Kidney epithelial cell (primary cell): ENCODE results near the gene RASD2. TPM values are rescaled to one million over a fixed set of nuclear protein-coding genes. Genes with fewer than 3 reads are reported as not detected.

Experiments
- DNase-seq: peaks from one replicate; pipeline ENCODE4 v3.0.0-alpha.2; 2010; ENCODE audit warnings: low read depth
- H3K27me3 ChIP-seq: 2 replicates; pipeline ENCODE4 v1.6.0; 2011; ENCODE audit warnings: low read length; ENCODE audit not compliant: control insufficient read depth, insufficient read depth
- H3K36me3 ChIP-seq: 2 replicates; pipeline ENCODE4 v1.5.1; 2011; ENCODE audit warnings: low read length; ENCODE audit not compliant: control insufficient read depth, insufficient read depth
- H3K4me3 ChIP-seq: 2 replicates; pipeline ENCODE4 v1.5.1; 2011; ENCODE audit warnings: low read depth, mild to moderate bottlenecking, control low read depth, low read length
- CTCF ChIP-seq: IDR thresholded peaks from 2 replicates; pipeline ENCODE4 v1.5.1; 2011; ENCODE audit warnings: mild to moderate bottlenecking, moderate library complexity, low read length, control low read depth, inconsistent platforms; ENCODE audit not compliant: insufficient read depth, poor library complexity, severe bottlenecking
- total RNA-seq: library from RNA; depleted of rRNA; stranded (reverse); fragments of >200 nt; gene quantifications from 2 replicates; pipeline ENCODE4 v1.2.3, GENCODE V29; 2015

RASD2 gene
- total RNA-seq, 1 donor from 2014 or later, result 0.04 TPM

GRCh38 chr22:35592418-35592967 lies 51.9 kb downstream of the RASD2 start:
- DNase-seq, result no peak
- H3K4me3 ChIP-seq, result no peak overlapping the region
- no peak for TF ChIP-seq CTCF

DNA sequence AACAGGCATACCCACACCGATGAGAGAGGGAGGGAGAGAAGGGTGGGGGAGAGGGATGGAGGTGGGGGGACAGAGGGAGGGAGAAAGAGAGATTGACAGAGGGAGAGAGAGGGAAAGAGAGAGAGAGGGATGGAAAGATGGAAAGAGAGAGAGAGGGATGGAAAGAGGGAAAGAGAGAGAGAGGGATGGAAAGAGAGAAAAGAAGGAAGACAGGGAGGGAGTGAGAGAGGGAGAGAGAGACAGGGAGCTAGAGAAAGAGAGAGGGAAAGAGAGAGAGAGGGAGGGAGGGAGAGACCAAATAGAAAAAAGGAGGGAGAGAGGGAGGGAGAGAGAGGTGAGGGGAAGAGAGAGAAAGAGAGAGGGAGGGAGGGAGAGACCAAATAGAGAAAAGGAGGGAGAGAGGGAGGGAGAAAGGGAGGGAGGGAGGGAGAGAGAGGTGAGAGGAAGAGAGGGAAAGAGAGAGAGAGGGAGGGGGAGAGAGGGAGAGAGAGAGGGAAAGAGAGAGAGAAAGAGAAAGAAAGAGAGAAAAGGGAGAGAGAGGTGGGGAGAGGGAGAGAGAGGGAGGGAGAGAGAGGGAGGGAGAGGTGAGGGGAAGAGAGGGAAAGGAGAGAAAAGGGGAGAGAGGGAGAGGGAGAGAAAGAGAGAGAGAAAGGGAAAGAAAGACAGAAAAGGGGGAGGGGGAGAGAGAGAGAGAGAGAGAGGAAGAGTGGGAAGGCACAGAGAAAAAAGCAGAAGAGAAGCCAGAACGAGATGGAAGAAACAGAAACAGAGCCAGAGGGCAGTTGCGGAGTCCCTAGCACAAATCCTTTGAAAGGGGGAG lies 52.6 kb downstream of the RASD2 start:
- DNase-seq, result no peak
- TF ChIP-seq CTCF, result no peak
- peaks cover 2% of the 10 kb centered on the region for H3K27me3 ChIP-seq
- no peak overlapping the region for H3K4me3 ChIP-seq
- no peaks in the 10 kb centered on the region for H3K36me3 ChIP-seq

More at GRCh38 chr22:35592418-35592967, 51.9 kb downstream of the RASD2 start:
- Histone ChIP-seq H3K27me3 (peaks cover 2% of the 10 kb centered on the region), H3K36me3 (no peaks in the 10 kb centered on the region)

DNA sequence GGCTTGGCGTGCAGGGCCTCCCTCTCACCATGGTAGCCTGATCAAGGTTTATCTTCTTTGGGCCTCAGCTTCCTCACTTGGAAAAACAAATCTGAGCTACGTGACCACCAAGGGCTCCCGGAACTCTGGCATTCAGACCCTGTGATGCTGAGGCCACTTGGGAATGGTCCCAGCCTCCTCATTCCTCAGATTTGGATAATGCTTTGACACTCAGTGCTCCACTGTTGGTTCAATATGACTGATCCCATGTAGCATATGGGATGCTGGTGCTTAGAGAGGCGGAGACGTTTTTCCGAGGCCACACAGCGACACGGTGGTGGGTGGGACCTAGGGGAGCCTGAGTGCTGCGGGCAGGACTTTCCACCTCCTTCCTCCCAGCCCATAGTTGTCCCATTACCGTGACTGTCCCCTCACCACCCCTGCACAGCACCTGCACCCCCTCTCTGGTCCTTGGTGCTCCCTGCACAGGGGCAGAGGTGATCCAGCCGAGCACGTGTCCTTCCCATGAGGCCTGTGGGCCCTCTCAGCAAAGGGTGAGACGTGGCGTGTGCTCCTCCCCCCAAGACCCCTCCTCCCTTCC lies 53.4 kb downstream of the RASD2 start:
- no peak overlapping the region for H3K4me3 ChIP-seq
- H3K27me3 ChIP-seq, result peaks cover 2% of the 10 kb centered on the region
- no peak for TF ChIP-seq CTCF
- no peak for DNase-seq
- no peaks in the 10 kb centered on the region for H3K36me3 ChIP-seq

- no peak for DNase-seq
- Histone ChIP-seq H3K4me3 (no peak overlapping the region), H3K36me3 (no peaks in the 10 kb centered on the region), H3K27me3 (peaks cover 2% of the 10 kb centered on the region)
- no peak for TF ChIP-seq CTCF
These were observed 54.1 kb downstream of the RASD2 start for GRCh38 chr22:35594686-35595085.

GRCh38 chr22:35596821-35597220 lies 56.2 kb downstream of the RASD2 start:
- TF ChIP-seq CTCF, result no peak
- H3K36me3 ChIP-seq, result no peaks in the 10 kb centered on the region
- H3K27me3 ChIP-seq, result peaks cover 2% of the 10 kb centered on the region
- DNase-seq, result no peak
- no peak overlapping the region for H3K4me3 ChIP-seq
